ENCODE measurements around the gene EIF5. TPM values are rescaled to one million over a fixed set of nuclear protein-coding genes. Genes with fewer than 3 reads are reported as not detected.
"Not testable (repeated sequence)": the region's sequence is repeated elsewhere in the genome, so short reads cannot be mapped to it uniquely, and the experiment has no call there.

The EIF5 gene
- total RNA-seq, 1 experiment from 2014 or later: 238 TPM

DNA sequence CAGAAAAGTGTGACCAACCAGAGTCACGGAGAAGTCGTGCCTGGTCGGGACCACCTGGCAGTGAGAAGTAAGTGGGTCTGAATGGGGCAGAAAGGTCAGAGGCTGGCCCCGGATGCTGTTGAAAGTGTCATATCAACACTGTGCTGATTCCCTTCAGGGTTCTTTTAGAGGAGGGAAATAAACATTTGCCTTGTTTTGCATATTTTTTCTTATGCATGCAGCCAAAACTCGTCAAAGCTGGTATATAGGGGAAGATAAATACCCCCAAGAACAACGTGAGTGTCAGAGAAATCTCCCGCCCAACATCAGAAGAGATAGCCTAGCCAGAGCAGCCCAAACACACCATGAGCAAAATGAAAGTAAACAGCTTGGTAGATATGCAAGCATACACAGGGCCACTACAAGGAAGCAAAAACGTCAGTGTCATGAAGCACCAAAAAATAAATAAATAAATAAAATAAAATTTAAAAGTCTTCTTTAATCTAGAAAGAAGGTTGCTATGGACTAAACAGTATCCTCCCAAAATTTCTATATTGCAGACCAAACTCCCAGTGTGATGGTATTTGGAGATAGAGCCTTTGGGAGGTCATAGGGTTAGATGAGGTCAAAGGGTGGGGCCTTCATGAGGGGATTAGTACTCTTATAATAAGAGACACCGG lies 22.1 kb downstream of the EIF5 start:
- Histone ChIP-seq H3K9me3 (ENCODE audit: control insufficient read depth in 1 of 2, insufficient read depth in 1 of 2, low read depth in 1 of 2, low read length in 2 of 2) (no peaks in the 10 kb centered on the region), H3K79me2 (ENCODE audit: insufficient read depth, low read length) (no peaks in the 10 kb centered on the region), H3K27ac (ENCODE audit: low read depth, low read length) (no peak overlapping the region), H3K4me3 (replicated peaks in 1 of 2; ENCODE audit: low read depth in 1 of 2, low read length in 2 of 2) (no peak overlapping the region), H3K4me2 (ENCODE audit: low read length) (no peak overlapping the region), H3K9me2 (ENCODE audit: insufficient read depth) (no peaks in the 10 kb centered on the region), H3K4me1 (ENCODE audit: control insufficient read depth in 1 of 2, insufficient read depth in 2 of 2, low read length in 2 of 2) (peaks cover 13 to 21% of the 10 kb centered on the region in 2 experiments), H3K27me3 (ENCODE audit: insufficient read depth, low read length) (no peaks in the 10 kb centered on the region), H2AFZ (ENCODE audit: low read depth, low read length, poor library complexity, severe bottlenecking) (no peak overlapping the region), H3K9ac (ENCODE audit: low read length) (no peak overlapping the region), H4K20me1 (ENCODE audit: insufficient read depth) (no peaks in the 10 kb centered on the region), H3K36me3 (ENCODE audit: control insufficient read depth in 1 of 2, insufficient read depth in 2 of 2, low read length in 2 of 2) (no peaks in the 10 kb centered on the region)
- ATAC-seq (no peak), DNase-seq (ENCODE audit: low read depth, low spot score) (no peak)
- intact Hi-C loops (cut with micrococcal nuclease): no loop called here
- TF ChIP-seq SP1 (IDR thresholded peaks at IDR 0.05; ENCODE audit: low read depth) (no peak), REST (IDR thresholded peaks at IDR 0.05; ENCODE audit: low read depth) (no peak), POLR2AphosphoS5 (IDR thresholded peaks at IDR 0.05; ENCODE audit: low read depth, low read length) (no peak), POLR2A (IDR thresholded peaks at IDR 0.05; ENCODE audit: borderline replicate concordance, extremely low read depth, insufficient read depth, insufficient read length) (no peak), ZFX (IDR thresholded peaks at IDR 0.05) (no peak), EZH2 (IDR thresholded peaks at IDR 0.05) (no peak), EGR1 (IDR thresholded peaks at IDR 0.05; ENCODE audit: low read depth) (no peak), SIN3A (IDR thresholded peaks at IDR 0.05; ENCODE audit: low read depth) (no peak), CEBPB (IDR thresholded peaks at IDR 0.05; ENCODE audit: low read depth) (no peak), ZNF274 (IDR thresholded peaks at IDR 0.05; ENCODE audit: low read depth, low read length) (no peak), YY1 (IDR thresholded peaks at IDR 0.05; ENCODE audit: extremely low read depth, insufficient replicate concordance, low read depth, low read length) (no peak), SRF (IDR thresholded peaks at IDR 0.05; ENCODE audit: low read depth) (no peak), RAD21 (IDR thresholded peaks at IDR 0.05; ENCODE audit: low read depth) (no peak)
- ChIA-PET CTCF (interaction anchor here (0.7 to 1.8 kb wide), 2 partner anchors 17 to 21 kb away, joined by 3 to 4 read pairs; no protein-coding TSS in a partner anchor), POLR2A (interaction anchor here (1.4 kb wide), 1 partner anchor 16 kb away, joined by 7 read pairs; no protein-coding TSS in a partner anchor), RAD21 (ENCODE audit: low non-redundant PET in 1 of 2, low total read pairs in 2 of 2, uncharacterized antibody in 2 of 2, unreplicated experiment in 2 of 2) (no interaction called here)
- BruUV-seq (replicated peaks): no TSS peak

DNA sequence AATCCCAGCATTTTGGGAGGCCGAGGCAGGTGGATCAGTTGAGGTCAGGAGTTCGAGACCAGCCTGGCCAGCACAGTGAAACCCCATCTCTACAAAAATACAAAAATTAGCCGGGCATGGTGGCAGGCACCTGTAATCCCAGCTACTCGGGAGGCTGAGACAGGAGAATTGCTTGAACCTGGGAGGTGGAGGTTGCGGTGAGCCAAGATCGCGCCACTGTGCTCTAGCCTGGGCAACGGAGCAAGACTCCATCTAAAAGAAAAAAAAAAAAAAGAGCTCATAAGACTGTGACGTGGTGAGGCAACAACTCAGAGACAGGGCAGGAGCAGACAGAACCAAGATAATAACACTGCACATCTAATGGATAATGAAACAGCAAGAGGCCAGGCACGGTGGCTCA lies 23.5 kb downstream of the EIF5 start:
- peaks cover 13 to 28% of the 10 kb centered on the region in 2 experiments for H3K4me1 ChIP-seq (ENCODE audit: control insufficient read depth in 1 of 2, insufficient read depth in 2 of 2, low read length in 2 of 2)
- H3K9ac ChIP-seq (ENCODE audit: low read length); H3K27ac ChIP-seq (ENCODE audit: low read depth, low read length); H3K4me3 ChIP-seq (replicated peaks in 1 of 2; ENCODE audit: low read depth in 1 of 2, low read length in 2 of 2); BruUV-seq (replicated peaks); H4K20me1 ChIP-seq (ENCODE audit: insufficient read depth); H2AFZ ChIP-seq (ENCODE audit: low read depth, low read length, poor library complexity, severe bottlenecking); H3K4me2 ChIP-seq (ENCODE audit: low read length); intact Hi-C loops (cut with micrococcal nuclease); H3K36me3 ChIP-seq (ENCODE audit: control insufficient read depth in 1 of 2, insufficient read depth in 2 of 2, low read length in 2 of 2); H3K9me2 ChIP-seq (ENCODE audit: insufficient read depth); ATAC-seq; H3K79me2 ChIP-seq (ENCODE audit: insufficient read depth, low read length); DNase-seq (ENCODE audit: low read depth, low spot score); H3K9me3 ChIP-seq (ENCODE audit: control insufficient read depth in 1 of 2, insufficient read depth in 1 of 2, low read depth in 1 of 2, low read length in 2 of 2); H3K27me3 ChIP-seq (ENCODE audit: insufficient read depth, low read length): not testable (repeated sequence)
- ChIA-PET RAD21 (ENCODE audit: low non-redundant PET in 1 of 2, low total read pairs in 2 of 2, uncharacterized antibody in 2 of 2, unreplicated experiment in 2 of 2) (interaction anchor here in 1 of 2 experiments (0.7 kb wide), 1 partner anchor 451 kb away, joined by 3 read pairs; no protein-coding TSS in a partner anchor), POLR2A (interaction anchor here (1.4 to 1.5 kb wide), 2 partner anchors 18 to 24 kb away, joined by 3 to 7 read pairs; partner anchors contain the start of gene EIF5), CTCF (interaction anchor here (0.6 to 1.1 kb wide), 4 partner anchors 9 to 335 kb away, joined by 3 to 6 read pairs (median 4); no protein-coding TSS in a partner anchor)

Measured in HCT116 (cell line).